SK-N-SH (cell line): ENCODE data around the gene DPEP2. TPM values are rescaled to one million over a fixed set of nuclear protein-coding genes. Genes with fewer than 3 reads are reported as not detected.

Experiments
- CTCF ChIA-PET: fragments of 300-600, 350-600 bp; formaldehyde crosslinking; extraction: SDS; loops from one replicate; lab custom pipeline; 2021; lab: Yijun Ruan, JAX
- POLR2A ChIA-PET: fragments of 350-600 bp; sonication (Branson Sonifier 250); formaldehyde crosslinking; extraction: SDS; loops from one replicate; lab custom pipeline; 2020; ENCODE audit warnings: antibody characterized with exemption, inconsistent platforms; lab: Yijun Ruan, JAX
- DNase-seq: peaks from one replicate; pipeline ENCODE4 v3.0.0; 2012
- H2AFZ ChIP-seq: fragments of 200-600 bp; sonication (generic); 2 replicates; pipeline ENCODE4 v1.8.1; 2016; ENCODE audit warnings: antibody characterized with exemption, mild to moderate bottlenecking, low read depth
- H3F3A ChIP-seq: fragments of 200-600 bp; sonication (generic); replicated peaks from 2 replicates; pipeline ENCODE3; 2016; ENCODE audit warnings: antibody characterized with exemption, mild to moderate bottlenecking; ENCODE audit not compliant: insufficient read depth
- H3K27ac ChIP-seq, 2 experiments: fragments of 200-500 bp in 1 of 2; fragments of 200-600 bp in 1 of 2; sonication (Bioruptor generic) in 1 of 2; sonication (generic), shearing (Covaris generic) in 1 of 2; 2 replicates each; pipeline versions ENCODE4 v1.5.1 to v1.6.1; 2014 to 2016; ENCODE audit warnings: low read depth in 2 of 2, inconsistent platforms in 1 of 2, low read length in 1 of 2, mild to moderate bottlenecking in 1 of 2, mixed read lengths in 1 of 2
- H3K27me3 ChIP-seq: fragments of 200-600 bp; sonication (generic), shearing (Covaris generic); 2 replicates; pipeline ENCODE4 v1.6.1; 2016; ENCODE audit warnings: mixed run types; ENCODE audit not compliant: insufficient read depth
- H3K36me3 ChIP-seq, 2 experiments: fragments of 200-500 bp in 1 of 2; fragments of 200-600 bp in 1 of 2; sonication (Bioruptor generic) in 1 of 2; sonication (generic) in 1 of 2; replicated peaks in 1 of 2; 2 replicates each; pipeline versions ENCODE3 to v1.5.1; 2014 to 2016; ENCODE audit warnings: low read length in 1 of 2, mild to moderate bottlenecking in 1 of 2; ENCODE audit not compliant: insufficient read depth in 2 of 2, control insufficient read depth in 1 of 2
- H3K4me1 ChIP-seq, 2 experiments: fragments of 200-500 bp in 1 of 2; fragments of 200-600 bp in 1 of 2; sonication (Bioruptor generic) in 1 of 2; sonication (generic), shearing (Covaris generic) in 1 of 2; 2 replicates each; pipeline versions ENCODE4 v1.5.1 to v1.6.1; 2014 to 2016; ENCODE audit warnings: low read depth in 1 of 2, low read length in 1 of 2, mixed run types in 1 of 2; ENCODE audit not compliant: insufficient read depth in 2 of 2, control insufficient read depth in 1 of 2
- H3K4me2 ChIP-seq: fragments of 200-600 bp; sonication (generic), shearing (Covaris generic); 2 replicates; pipeline ENCODE4 v1.6.1; 2017; ENCODE audit warnings: mixed run types
- H3K4me3 ChIP-seq, 2 experiments: fragments of 200-500 bp in 1 of 2; fragments of 200-600 bp in 1 of 2; sonication (Bioruptor generic) in 1 of 2; sonication (generic), shearing (Covaris generic) in 1 of 2; 2 replicates each; pipeline versions ENCODE4 v1.5.1 to v1.8.1; 2014 to 2016; ENCODE audit warnings: low read depth in 2 of 2, inconsistent platforms in 1 of 2, low read length in 1 of 2, mild to moderate bottlenecking in 1 of 2, mixed read lengths in 1 of 2, moderate library complexity in 1 of 2
- H3K79me2 ChIP-seq: fragments of 200-600 bp; sonication (generic); 2 replicates; pipeline ENCODE4 v1.8.1; 2017; ENCODE audit warnings: mild to moderate bottlenecking; ENCODE audit not compliant: insufficient read depth
- H3K9ac ChIP-seq: fragments of 200-600 bp; sonication (generic); 2 replicates; pipeline ENCODE4 v1.6.1; 2017; ENCODE audit warnings: mixed run types
- H3K9me2 ChIP-seq: fragments of 200-600 bp; sonication (generic); 2 replicates; pipeline ENCODE4 v1.6.1; 2017; ENCODE audit warnings: mixed run types
- H3K9me3 ChIP-seq: fragments of 200-600 bp; sonication (generic); 2 replicates; pipeline ENCODE4 v1.6.1; 2017; ENCODE audit warnings: mixed run types, mild to moderate bottlenecking, moderate library complexity
- H4K20me1 ChIP-seq: fragments of 200-600 bp; sonication (generic); 2 replicates; pipeline ENCODE4 v1.6.1; 2017; ENCODE audit warnings: mild to moderate bottlenecking, mixed run types; ENCODE audit not compliant: insufficient read depth
- CHD2 ChIP-seq: fragments of 150-350 bp; IDR thresholded peaks from 2 replicates; pipeline ENCODE4 v1.6.1; 2018; ENCODE audit warnings: low read length; ENCODE audit not compliant: partially characterized antibody
- ELF1 ChIP-seq: IDR thresholded peaks from 2 replicates; pipeline ENCODE4 v1.4.0; 2012
- EP300 ChIP-seq, 2 experiments: IDR thresholded peaks; 2 replicates each; pipeline versions ENCODE4 v1.4.0 to v1.6.1; 2012; ENCODE audit warnings: borderline replicate concordance in 1 of 2, low read depth in 1 of 2, low read length in 1 of 2
- EZH2phosphoT487 ChIP-seq: fragments of 200-600 bp; sonication (generic); IDR thresholded peaks from 2 replicates; pipeline ENCODE4 v1.6.1; 2017; ENCODE audit warnings: low read depth, mixed run types, mild to moderate bottlenecking, antibody characterized with exemption, moderate library complexity, borderline replicate concordance
- FOXJ3 ChIP-seq: sonication (generic); formaldehyde crosslinking; IDR thresholded peaks from 2 replicates; pipeline ENCODE4 v1.5.1; 2020; ENCODE audit warnings: mild to moderate bottlenecking, missing genetic modification reagents
- GABPA ChIP-seq: IDR thresholded peaks from 2 replicates; pipeline ENCODE4 v1.4.0; 2012; ENCODE audit warnings: low read depth, mild to moderate bottlenecking
- GATA2 ChIP-seq: sonication (generic); formaldehyde crosslinking; IDR thresholded peaks from 2 replicates; pipeline ENCODE4 v1.5.0; 2020; ENCODE audit warnings: mild to moderate bottlenecking, missing genetic modification reagents
- IRF3 ChIP-seq: fragments of 150-350 bp; IDR thresholded peaks from 2 replicates; pipeline ENCODE4 v1.6.1; 2016; ENCODE audit warnings: mild to moderate bottlenecking, low read depth, low read length
- MAX ChIP-seq: IDR thresholded peaks from 2 replicates; pipeline ENCODE4 v1.4.0; 2012; ENCODE audit warnings: low read depth
- MEF2A ChIP-seq: IDR thresholded peaks from 2 replicates; pipeline ENCODE4 v1.4.0; 2012; ENCODE audit warnings: low read depth, borderline replicate concordance
- NRF1 ChIP-seq: IDR thresholded peaks from 2 replicates; pipeline ENCODE4 v1.6.1; 2012; ENCODE audit warnings: low read depth, mild to moderate bottlenecking, low read length
- RAD21 ChIP-seq: IDR thresholded peaks from 2 replicates; pipeline ENCODE4 v1.6.1; 2012; ENCODE audit warnings: mild to moderate bottlenecking, low read length
- RCOR1 ChIP-seq: fragments of 150-350 bp; IDR thresholded peaks from 2 replicates; pipeline ENCODE4 v1.6.1; 2017; ENCODE audit warnings: antibody characterized with exemption, low read length
- RFX5 ChIP-seq: IDR thresholded peaks from 2 replicates; pipeline ENCODE4 v1.6.1; 2012; ENCODE audit warnings: mild to moderate bottlenecking, improper control_type of control experiment, low read length
- RXRA ChIP-seq: IDR thresholded peaks from 2 replicates; pipeline ENCODE4 v1.4.0; 2012; ENCODE audit warnings: low read depth, mild to moderate bottlenecking, borderline replicate concordance
- SIN3A ChIP-seq: IDR thresholded peaks from 2 replicates; pipeline ENCODE4 v1.6.1; 2012; ENCODE audit warnings: low read depth, mild to moderate bottlenecking, low read length, moderate library complexity, borderline replicate concordance
- SMC3 ChIP-seq: IDR thresholded peaks from 2 replicates; pipeline ENCODE4 v1.6.1; 2012; ENCODE audit warnings: low read depth, low read length, improper control_type of control experiment
- TAF1 ChIP-seq: IDR thresholded peaks from 2 replicates; pipeline ENCODE4 v1.6.1; 2012; ENCODE audit warnings: low read depth, mild to moderate bottlenecking, low read length, moderate library complexity, borderline replicate concordance
- TEAD4 ChIP-seq: IDR thresholded peaks from 2 replicates; pipeline ENCODE4 v1.4.0; 2012; ENCODE audit warnings: mild to moderate bottlenecking, borderline replicate concordance; ENCODE audit not compliant: insufficient read depth
- USF2 ChIP-seq: fragments of 150-350 bp; IDR thresholded peaks from 2 replicates; pipeline ENCODE4 v1.6.1; 2017; ENCODE audit warnings: antibody characterized with exemption, low read length, low read depth, borderline replicate concordance
- WGBS: methylation state at CpG from one replicate; pipeline ENCODE4 v1.1.6; 2017; ENCODE audit warnings: low lambda C conversion rate; 5-methylcytosine and 5-hydroxymethylcytosine counted together
- polyA plus RNA-seq, 3 experiments: library from polyadenylated mRNA; depleted of rRNA; stranded (reverse); fragments of >200 nt; gene quantifications; 2 replicates each; pipeline ENCODE4 v1.2.3, GENCODE V29; 2012

DPEP2 gene
- polyA plus RNA-seq, 1 of the 3 experiments (the other 2 are of a cell fraction) = not detected

GRCh38 chr16:67979955-67980678 lies 19.2 kb downstream of the DPEP2 start, which contains the start of gene DPEP3:
Gene DPEP3, minus strand, starts transcription at chr16:67980499. Its CDS starts 119 bp downstream, at chr16:67980380.
- DNase-seq = peak; percentile 52
- H2AFZ ChIP-seq = no peak within 1 kb of the TSS
- H3K9me2 ChIP-seq = no peaks in the 10 kb centered on the region
- H3K36me3 ChIP-seq = no peaks in the 10 kb centered on the region
- no peaks in the 10 kb centered on the region for H3K79me2 ChIP-seq
- no peaks in the 10 kb centered on the region for H3F3A ChIP-seq
- no peak within 1 kb of the TSS for H3K4me3 ChIP-seq
- 77% methylated on average over 42 of the region's 62 CpGs for WGBS
- CTCF ChIA-PET = interaction anchor here (1.4 kb wide), 1 partner anchor 61 kb away, joined by 5 read pairs; no protein-coding TSS in a partner anchor
- no peak within 1 kb of the TSS for H3K4me2 ChIP-seq
- TF ChIP-seq IRF3 = no peak
- no peak for TF ChIP-seq MEF2A
- TF ChIP-seq RFX5 = no peak
- TF ChIP-seq SIN3A = no peak
- TF ChIP-seq ELF1 = no peak
- no peak for TF ChIP-seq EP300 (IDR thresholded peaks at IDR 0.05; ENCODE audit: borderline replicate concordance in 1 of 2, low read depth in 1 of 2, low read length in 1 of 2)
- TF ChIP-seq GATA2 (CRISPR knock-in tag) = no peak
- no peak for TF ChIP-seq TAF1
- TF ChIP-seq GABPA = no peak
- no peak for TF ChIP-seq RXRA
- no peak for TF ChIP-seq NRF1
- TF ChIP-seq FOXJ3 (CRISPR knock-in tag) = no peak
- TF ChIP-seq RAD21 = no peak
- TF ChIP-seq TEAD4 = no peak
- no peak for TF ChIP-seq CHD2
- no peak for TF ChIP-seq RCOR1
- TF ChIP-seq SMC3 = no peak
- no peak for TF ChIP-seq MAX
- TF ChIP-seq EZH2phosphoT487 = no peak
- no peak for TF ChIP-seq USF2
- TF ChIP-seq, all 33 proteins: peak for 0
- no peaks in the 10 kb centered on the region for H4K20me1 ChIP-seq
- H3K4me1 ChIP-seq = peaks cover 0 to 3% of the 10 kb centered on the region in 2 experiments; a peak in 1 of 4 replicates
- no peak within 1 kb of the TSS for H3K27ac ChIP-seq
- no peak within 1 kb of the TSS for H3K9ac ChIP-seq
- POLR2A ChIA-PET = no interaction called here
- no peaks in the 10 kb centered on the region for H3K9me3 ChIP-seq
- no peaks in the 10 kb centered on the region; the same call in 1 of the 2 replicates for H3K27me3 ChIP-seq
